ENCODE results near the gene MRPL46.
A peak's percentile ranks its signal among the peaks of the same experiment; 100 is the strongest.
"Not testable (repeated sequence)": the region's sequence is repeated elsewhere in the genome, so short reads cannot be mapped to it uniquely, and the experiment has no call there.

MRPL46 gene

GRCh38 chr15:88477904-88478303 lies 10.7 kb upstream of the MRPL46 start:
- DNase-seq (ENCODE audit: low read depth): no peak

GRCh38 chr15:88477126-88477525 lies 9.9 kb upstream of the MRPL46 start:
- no peak for DNase-seq (ENCODE audit: low read depth)

GRCh38 chr15:88476635-88477060 lies 9.5 kb upstream of the MRPL46 start:
- DNase-seq (ENCODE audit: low read depth): no peak

- DNase-seq (ENCODE audit: low read depth): not testable (repeated sequence)
Observed at GRCh38 chr15:88473661-88474293, 6.6 kb upstream of the MRPL46 start.

- no peak for DNase-seq (ENCODE audit: low read depth)
Observed at GRCh38 chr15:88472225-88472624, 5.0 kb upstream of the MRPL46 start.

GRCh38 chr15:88470625-88471372 lies 3.6 kb upstream of the MRPL46 start:
- no peak for DNase-seq (ENCODE audit: low read depth)

GRCh38 chr15:88469321-88469720 lies 2.1 kb upstream of the MRPL46 start:
- DNase-seq (ENCODE audit: low read depth): no peak

- not testable (repeated sequence) for DNase-seq (ENCODE audit: low read depth)
Observed at GRCh38 chr15:88468721-88469120, 1.5 kb upstream of the MRPL46 start.

GRCh38 chr15:88467935-88468528 lies 844 bp upstream of the MRPL46 start:
- no peak for DNase-seq (ENCODE audit: low read depth)

GRCh38 chr15:88465633-88466224 lies 1.5 kb downstream of the MRPL46 start:
- DNase-seq (ENCODE audit: low read depth): no peak

- no peak for DNase-seq (ENCODE audit: low read depth)
Observed at GRCh38 chr15:88463870-88464532, 3.2 kb downstream of the MRPL46 start.

- DNase-seq (ENCODE audit: low read depth): no peak
Observed at GRCh38 chr15:88456733-88457132, 10.5 kb downstream of the MRPL46 start.

- no peak for DNase-seq (ENCODE audit: low read depth)
Observed at GRCh38 chr15:88454867-88455810, 12.0 kb downstream of the MRPL46 start.

- DNase-seq (ENCODE audit: low read depth): no peak
Observed at GRCh38 chr15:88454236-88454635, 13.0 kb downstream of the MRPL46 start.

GRCh38 chr15:88453651-88454050 lies 13.5 kb downstream of the MRPL46 start:
- DNase-seq (ENCODE audit: low read depth): no peak

- peak; percentile 17 for DNase-seq (ENCODE audit: low read depth)
Observed at GRCh38 chr15:88450125-88450798, 16.9 kb downstream of the MRPL46 start.

GRCh38 chr15:88449581-88449980 lies 17.6 kb downstream of the MRPL46 start:
- DNase-seq (ENCODE audit: low read depth): no peak

GRCh38 chr15:88448991-88449461 lies 18.2 kb downstream of the MRPL46 start:
- no peak for DNase-seq (ENCODE audit: low read depth)

GRCh38 chr15:88447741-88448140 lies 19.4 kb downstream of the MRPL46 start:
- no peak for DNase-seq (ENCODE audit: low read depth)

- no peak for DNase-seq (ENCODE audit: low read depth)
Observed at GRCh38 chr15:88447206-88447605, 20.0 kb downstream of the MRPL46 start.
